HCT116 (cell line): Measurements from ENCODE around the gene IQCK.

Source experiments
- ATF3 ChIP-seq: IDR thresholded peaks from 2 replicates; pipeline ENCODE4 v1.6.1; 2012
- CTCF ChIP-seq, 3 experiments: fragments of 200-600 bp in 1 of 3; sonication (generic) in 1 of 3; IDR thresholded peaks in 2 of 3; conservative IDR thresholded peaks in 1 of 3; 2 replicates each; pipeline ENCODE4 v1.5.1; 2012 to 2017; ENCODE audit warnings: low read depth in 2 of 3, low read length in 2 of 3, antibody characterized with exemption in 1 of 3, borderline replicate concordance in 1 of 3, control low read depth in 1 of 3, mild to moderate bottlenecking in 1 of 3, mixed read lengths in 1 of 3, mixed run types in 1 of 3, moderate library complexity in 1 of 3; ENCODE audit not compliant: insufficient read depth in 1 of 3
- ELF1 ChIP-seq: IDR thresholded peaks from 2 replicates; pipeline ENCODE4 v1.6.1; 2012; ENCODE audit warnings: low read depth, borderline replicate concordance
- EZH2 ChIP-seq: fragments of 200-600 bp; sonication (generic); IDR thresholded peaks from 2 replicates; pipeline ENCODE4 v1.6.1; 2017; ENCODE audit warnings: antibody characterized with exemption, mixed run types
- FOSL1 ChIP-seq: IDR thresholded peaks from 2 replicates; pipeline ENCODE4 v1.6.1; 2012; ENCODE audit warnings: low read depth
- JUND ChIP-seq: IDR thresholded peaks from 2 replicates; pipeline ENCODE4 v1.6.1; 2012
- POLR2A ChIP-seq: IDR thresholded peaks from 2 replicates; pipeline ENCODE4 v1.7.0; 2011; ENCODE audit warnings: borderline replicate concordance; ENCODE audit not compliant: insufficient read depth, insufficient read length; ENCODE audit errors: extremely low read depth
- POLR2AphosphoS5 ChIP-seq: IDR thresholded peaks from 2 replicates; pipeline ENCODE4 v1.6.1; 2011; ENCODE audit warnings: mild to moderate bottlenecking, low read depth, low read length, moderate library complexity
- REST ChIP-seq: IDR thresholded peaks from 2 replicates; pipeline ENCODE4 v1.6.1; 2012; ENCODE audit warnings: low read depth
- SP1 ChIP-seq: IDR thresholded peaks from 2 replicates; pipeline ENCODE4 v1.6.1; 2012; ENCODE audit warnings: low read depth
- TCF7L2 ChIP-seq: IDR thresholded peaks from 2 replicates; pipeline ENCODE4 v1.7.0; 2011; ENCODE audit warnings: borderline replicate concordance, inconsistent platforms; ENCODE audit not compliant: insufficient read depth, insufficient read length; ENCODE audit errors: extremely low read depth
- YY1 ChIP-seq: IDR thresholded peaks from 2 replicates; pipeline ENCODE4 v1.6.1; 2011; ENCODE audit warnings: low read length, low read depth, moderate library complexity, mild to moderate bottlenecking; ENCODE audit not compliant: insufficient replicate concordance; ENCODE audit errors: extremely low read depth

- TF ChIP-seq EZH2 = no peak
- TF ChIP-seq CTCF (IDR thresholded peaks at IDR 0.05 in 2 of 3, conservative IDR thresholded peaks at IDR 0.05 in 1 of 3; ENCODE audit: borderline replicate concordance in 1 of 3, insufficient read depth in 1 of 3, low read depth in 2 of 3, low read length in 2 of 3) = no peak
- TF ChIP-seq ELF1 = no peak
- TF ChIP-seq POLR2A = no peak
- no peak for TF ChIP-seq SP1
- TF ChIP-seq JUND = no peak
- TF ChIP-seq FOSL1 = no peak
- no peak for TF ChIP-seq TCF7L2
- no peak for TF ChIP-seq YY1
- no peak for TF ChIP-seq POLR2AphosphoS5
- no peak for TF ChIP-seq ATF3
- TF ChIP-seq REST = no peak
Observed at GRCh38 chr16:19879241-19879792, 161.2 kb downstream of the IQCK start.
